ENCODE results near the gene MAP3K5.

- no peak for TF ChIP-seq CTCF (IDR thresholded peaks at IDR 0.05)
- no peak for TF ChIP-seq POLR2A (IDR thresholded peaks at IDR 0.05)
Measured at GRCh38 chr6:136517582-136517981, 274.7 kb downstream of the MAP3K5 start.
